GM18517 (cell line): Measurements from ENCODE around the gene OR8S1.
"Not testable (repeated sequence)": the region's sequence is repeated elsewhere in the genome, so short reads cannot be mapped to it uniquely, and the experiment has no call there.

Source experiments
- ATAC-seq: cut with Tn5 transposase; IDR thresholded peaks from one replicate; pipeline ENCODE4 v1.9.1; 2021; ENCODE audit warnings: mild to moderate bottlenecking, moderate library complexity; ENCODE audit not compliant: unreplicated experiment

The OR8S1 gene

DNA sequence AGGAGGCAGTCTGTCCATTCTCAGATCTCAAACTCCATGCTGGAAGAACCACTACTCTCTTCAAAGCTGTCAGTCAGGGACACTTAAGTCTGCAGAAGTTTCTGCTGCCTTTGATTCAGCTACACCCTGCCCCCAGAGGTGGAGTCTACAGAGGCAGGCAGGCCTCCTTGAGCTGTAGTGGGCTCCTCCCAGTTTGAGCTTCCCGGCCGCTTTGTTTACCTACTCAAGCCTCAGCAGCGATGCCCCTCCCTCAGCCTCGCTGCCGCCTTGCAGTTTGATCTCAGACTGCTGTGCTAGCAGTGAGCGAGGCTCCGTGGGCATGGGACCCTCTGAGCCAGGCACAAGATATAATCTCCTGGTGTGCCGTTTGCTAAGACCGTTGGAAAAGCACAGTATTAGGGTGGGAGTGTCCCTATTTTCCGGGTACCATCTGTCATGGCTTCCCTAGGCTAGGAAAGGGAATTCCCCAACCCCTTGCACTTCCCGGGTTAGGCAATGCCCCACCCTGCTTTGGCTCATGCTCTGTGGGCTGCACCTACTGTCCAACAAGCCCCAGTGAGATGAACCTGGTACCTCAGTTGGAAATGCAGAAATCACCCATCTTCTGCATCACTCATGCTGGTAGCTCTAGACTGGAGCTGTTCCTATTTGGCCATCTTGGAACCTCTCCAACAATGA is 28.4 kb downstream of the OR8S1 start:
- ATAC-seq = not testable (repeated sequence)

DNA sequence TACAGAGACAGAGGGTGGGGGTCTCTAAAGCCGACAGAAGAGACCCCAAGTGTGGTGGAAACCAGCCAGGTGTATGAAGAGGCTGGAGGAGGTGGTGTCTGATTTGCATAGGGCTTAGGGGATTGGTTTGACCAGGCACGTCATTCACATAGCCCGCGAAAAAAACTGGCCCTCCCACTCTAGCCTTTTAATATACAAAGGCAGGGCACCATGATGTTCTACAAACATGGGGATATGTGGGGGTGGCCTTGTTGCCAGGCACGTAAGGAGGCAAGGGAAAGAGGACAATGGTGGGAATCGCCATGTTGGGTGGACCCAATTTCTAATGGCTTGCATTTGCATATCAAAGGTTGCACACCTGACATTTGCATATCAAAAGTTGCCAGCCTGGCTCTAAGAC is 31.2 kb downstream of the OR8S1 start:
- ATAC-seq = no peak

GRCh38 chr12:48557919-48558318 is 32.5 kb downstream of the OR8S1 start:
- ATAC-seq = no peak

- no peak for ATAC-seq
Measured at GRCh38 chr12:48567731-48568130, 42.3 kb downstream of the OR8S1 start.

GRCh38 chr12:48569946-48570345 is 44.5 kb downstream of the OR8S1 start, which contains the start of gene LALBA:
Gene LALBA (minus strand): TSS chr12:48570046. CDS start chr12:48570020, 26 bp downstream.
- no peak for ATAC-seq

DNA sequence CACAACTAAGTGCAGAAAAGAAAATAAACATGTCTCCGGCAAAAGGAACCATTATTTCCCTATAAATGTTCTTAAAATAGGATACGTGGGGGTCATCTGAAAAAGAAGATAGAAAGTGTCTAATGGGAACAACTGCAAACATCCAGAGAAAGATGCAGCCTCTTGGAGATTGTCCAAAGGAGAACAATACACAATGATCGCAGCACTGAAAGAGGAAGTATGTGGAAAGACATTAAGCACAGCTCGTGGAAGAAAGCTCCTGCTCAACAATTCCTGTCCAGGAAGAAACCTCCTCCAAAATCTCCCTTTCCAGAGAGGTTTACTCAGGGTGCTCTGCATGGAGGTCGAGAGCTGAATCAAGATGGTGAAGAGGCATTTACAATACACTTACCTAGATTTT is 46.9 kb downstream of the OR8S1 start:
- ATAC-seq = no peak
